ENCODE measurements around the gene SLC27A5.

DNA sequence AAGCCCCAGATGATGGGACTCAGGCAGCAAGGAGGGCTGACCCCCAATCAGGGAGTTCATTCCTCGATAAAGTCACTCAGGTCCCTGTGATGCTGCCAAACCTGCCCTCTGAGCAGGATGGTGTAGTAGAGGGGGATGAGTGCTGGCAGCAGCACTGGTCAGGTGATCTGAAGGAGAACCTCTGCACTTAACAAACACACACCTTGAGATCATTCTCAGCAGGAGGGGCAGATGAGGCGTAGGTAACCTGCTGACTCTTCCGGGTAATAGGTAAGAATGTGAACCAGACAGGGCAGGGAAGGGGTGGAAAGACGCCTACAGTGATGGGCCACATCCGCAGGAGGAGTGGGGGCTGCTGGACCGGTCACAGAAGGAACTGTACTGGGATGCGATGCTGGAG lies 32.5 kb downstream of the SLC27A5 start:
- TF ChIP-seq, protein P1, sequence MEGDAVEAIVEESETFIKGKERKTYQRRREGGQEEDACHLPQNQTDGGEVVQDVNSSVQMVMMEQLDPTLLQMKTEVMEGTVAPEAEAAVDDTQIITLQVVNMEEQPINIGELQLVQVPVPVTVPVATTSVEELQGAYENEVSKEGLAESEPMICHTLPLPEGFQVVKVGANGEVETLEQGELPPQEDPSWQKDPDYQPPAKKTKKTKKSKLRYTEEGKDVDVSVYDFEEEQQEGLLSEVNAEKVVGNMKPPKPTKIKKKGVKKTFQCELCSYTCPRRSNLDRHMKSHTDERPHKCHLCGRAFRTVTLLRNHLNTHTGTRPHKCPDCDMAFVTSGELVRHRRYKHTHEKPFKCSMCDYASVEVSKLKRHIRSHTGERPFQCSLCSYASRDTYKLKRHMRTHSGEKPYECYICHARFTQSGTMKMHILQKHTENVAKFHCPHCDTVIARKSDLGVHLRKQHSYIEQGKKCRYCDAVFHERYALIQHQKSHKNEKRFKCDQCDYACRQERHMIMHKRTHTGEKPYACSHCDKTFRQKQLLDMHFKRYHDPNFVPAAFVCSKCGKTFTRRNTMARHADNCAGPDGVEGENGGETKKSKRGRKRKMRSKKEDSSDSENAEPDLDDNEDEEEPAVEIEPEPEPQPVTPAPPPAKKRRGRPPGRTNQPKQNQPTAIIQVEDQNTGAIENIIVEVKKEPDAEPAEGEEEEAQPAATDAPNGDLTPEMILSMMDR (IDR thresholded peaks at IDR 0.05): no peak
- no peak for TF ChIP-seq POLR2AphosphoS5 (IDR thresholded peaks at IDR 0.05)
- TF ChIP-seq EP300 (IDR thresholded peaks at IDR 0.05): no peak
- no peak for TF ChIP-seq POLR2A (IDR thresholded peaks at IDR 0.05)
